ENCODE measurements around the gene POU2AF2. TPM values are rescaled to one million over a fixed set of nuclear protein-coding genes. Genes with fewer than 3 reads are reported as not detected.

Gene POU2AF2
- total and polyA plus RNA-seq, 2 of the 8 experiments (the other 6 are each of a cell fraction or from before 2014, with no cell fraction given): not detected

GRCh38 chr11:111229604-111230003 lies 15.9 kb upstream of the POU2AF2 start:
- H4K5ac ChIP-seq (ENCODE audit: insufficient read length, low read depth, low read length): no peak overlapping the region
- H3K27ac ChIP-seq (ENCODE audit: low read depth, low read length): no peak overlapping the region
- POLR2A ChIA-PET (ENCODE audit: partially characterized antibody): interaction anchor here (0.6 kb wide), 1 partner anchor 130 kb away, joined by 3 read pairs; no protein-coding TSS in a partner anchor
- no peaks in the 10 kb centered on the region for H4K20me1 ChIP-seq (replicated peaks in 1 of 2; ENCODE audit: control insufficient read depth in 1 of 2, insufficient read depth in 2 of 2, low read length in 2 of 2)
- H2BK12ac ChIP-seq (ENCODE audit: low read depth, low read length): no peak overlapping the region
- no peaks in the 10 kb centered on the region for H3K23me2 ChIP-seq (ENCODE audit: low read depth, low read length)
- CTCF ChIA-PET (ENCODE audit: partially characterized antibody): interaction anchor here (0.8 to 3.7 kb wide), 21 partner anchors 9 to 814 kb away, joined by 3 to 25 read pairs (median 4); no protein-coding TSS in a partner anchor
- no peak overlapping the region for H3K4me3 ChIP-seq (ENCODE audit: extremely low read depth in 1 of 4, insufficient read depth in 2 of 4, low read depth in 3 of 4, low read length in 4 of 4)
- no peak overlapping the region for H3K14ac ChIP-seq (ENCODE audit: insufficient read length)
- 84% methylated on average over 6 of the region's 6 CpGs; no CpG with 5 or more reads in 1 of the 2 experiments for WGBS, 2 experiments (ENCODE audit: extremely low coverage in 1 of 2, insufficient coverage in 1 of 2, insufficient read length in 1 of 2, insufficient replicate concordance in 2 of 2, low coverage in 1 of 2, low lambda C conversion rate in 2 of 2, missing lambda C conversion rate in 1 of 2)
- H2BK5ac ChIP-seq (ENCODE audit: low read depth, low read length): no peak overlapping the region
- no peak overlapping the region for H2BK20ac ChIP-seq (ENCODE audit: low read length)
- no peak overlapping the region for H3K18ac ChIP-seq (ENCODE audit: extremely low read depth, low read length)
- no peak overlapping the region for H3K4ac ChIP-seq (replicated peaks; ENCODE audit: insufficient read length, low read depth, low read length)
- no peak for FAIRE-seq
- H3K27me3 ChIP-seq (replicated peaks in 1 of 4; ENCODE audit: control insufficient read depth in 3 of 4, extremely low read depth in 1 of 4, insufficient read depth in 3 of 4, low read length in 3 of 4): no peaks in the 10 kb centered on the region
- no peak overlapping the region for H4K8ac ChIP-seq (ENCODE audit: extremely low read depth, insufficient read depth, low read length)
- no peak overlapping the region for H3K56ac ChIP-seq (replicated peaks; ENCODE audit: insufficient read length, low read depth, low read length)
- no peak for DNase-seq (ENCODE audit: low read depth in 1 of 2, low spot score in 2 of 2)
- H4K91ac ChIP-seq (replicated peaks; ENCODE audit: insufficient read length, low read length): no peak overlapping the region
- no peaks in the 10 kb centered on the region for H3K9me3 ChIP-seq (ENCODE audit: insufficient read depth in 2 of 2, low read depth in 1 of 2, low read length in 1 of 2)
- H3K36me3 ChIP-seq (ENCODE audit: control insufficient read depth in 2 of 4, insufficient read depth in 4 of 4, low read length in 3 of 4): no peaks in the 10 kb centered on the region
- H3K79me2 ChIP-seq (ENCODE audit: control insufficient read depth in 1 of 2, insufficient read depth in 2 of 2, low read length in 2 of 2): no peaks in the 10 kb centered on the region
- no peak overlapping the region for H2AFZ ChIP-seq (ENCODE audit: low read length)
- no peak overlapping the region for H2BK120ac ChIP-seq (replicated peaks; ENCODE audit: low read depth, low read length)
- no peak for TF ChIP-seq KDM5A (IDR thresholded peaks at IDR 0.05; ENCODE audit: low read length)
- no peak overlapping the region for H3K4me2 ChIP-seq (ENCODE audit: insufficient read depth in 1 of 2, low read depth in 2 of 2, low read length in 2 of 2)
- H3K4me1 ChIP-seq (replicated peaks in 1 of 4; ENCODE audit: control insufficient read depth in 3 of 4, insufficient read depth in 4 of 4, low read length in 3 of 4): no peaks in the 10 kb centered on the region
- H3K9ac ChIP-seq (replicated peaks in 1 of 4; ENCODE audit: extremely low read depth in 1 of 4, low read depth in 3 of 4, low read length in 3 of 4): no peak overlapping the region
- H2BK15ac ChIP-seq (ENCODE audit: low read length): no peak overlapping the region
- H3K79me1 ChIP-seq (ENCODE audit: low read depth, low read length): no peaks in the 10 kb centered on the region
- H2AK5ac ChIP-seq (ENCODE audit: low read depth, low read length): no peak overlapping the region
- no peak overlapping the region for H3K23ac ChIP-seq (ENCODE audit: insufficient read length)

Data from H1 (cell line).